Fibroblast of mammary gland (primary cell): Measurements from ENCODE around the gene KCNIP4.

ENCODE experiments used
- DNase-seq: peaks from one replicate; pipeline ENCODE4 v3.0.0-alpha.2; 2010; ENCODE audit warnings: low read depth
- H3K4me3 ChIP-seq: 2 replicates; pipeline ENCODE4 v1.5.1; 2011; ENCODE audit warnings: low read depth, mild to moderate bottlenecking, low read length, moderate library complexity; ENCODE audit not compliant: control insufficient read depth
- CTCF ChIP-seq: conservative IDR thresholded peaks from 2 replicates; pipeline ENCODE4 v1.5.1; 2011; ENCODE audit warnings: low read depth, low read length, inconsistent platforms; ENCODE audit not compliant: control insufficient read depth, insufficient read depth

KCNIP4 gene

DNA sequence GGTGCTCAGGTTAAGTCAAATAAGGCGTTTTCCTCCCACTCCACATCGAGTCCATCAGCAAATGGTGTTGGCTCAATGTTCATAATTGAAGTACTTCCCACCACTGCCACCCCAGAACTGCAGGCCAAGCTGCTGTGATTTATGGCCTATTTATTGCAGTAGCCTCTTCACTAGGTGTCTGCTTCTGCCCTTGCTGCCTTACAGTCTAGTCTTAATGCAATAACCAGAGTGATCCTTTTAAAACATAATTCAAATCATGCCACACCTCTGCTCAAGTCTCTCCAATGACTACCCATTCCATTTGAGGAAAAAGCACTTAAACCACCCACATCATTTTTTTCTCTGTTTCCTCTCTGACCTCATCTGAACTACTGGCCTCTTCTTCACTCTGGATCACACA lies 220.3 kb downstream of the KCNIP4 start:
- no peak for TF ChIP-seq CTCF
- no peak overlapping the region for H3K4me3 ChIP-seq
- DNase-seq = no peak

DNA sequence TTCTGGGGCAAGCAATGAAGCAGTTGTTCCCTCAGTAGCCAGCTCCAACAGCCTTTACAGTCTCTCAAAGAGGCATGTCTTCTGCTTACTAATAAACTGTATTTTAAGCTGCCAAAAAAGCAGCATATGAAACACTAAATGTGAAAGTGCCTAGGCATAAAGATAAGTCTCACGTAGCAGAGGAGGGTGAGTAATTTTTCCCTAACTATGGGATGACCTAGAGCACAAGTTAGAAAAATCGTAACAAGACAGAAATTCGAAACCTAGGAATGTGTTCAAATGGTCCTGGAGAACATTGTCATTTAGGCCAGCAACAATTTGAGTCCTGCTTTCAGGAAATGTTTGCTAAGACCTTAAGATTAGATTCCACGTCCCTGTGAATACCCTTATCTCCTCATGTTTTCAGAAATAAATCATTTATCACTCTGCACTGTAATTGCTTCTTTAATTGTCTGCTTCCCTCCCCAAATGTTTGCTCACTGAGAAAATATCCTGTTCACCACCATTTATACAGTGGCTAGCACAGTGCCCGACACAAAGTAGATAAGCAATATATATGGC lies 222.2 kb downstream of the KCNIP4 start:
- no peak overlapping the region for H3K4me3 ChIP-seq
- TF ChIP-seq CTCF = no peak

GRCh38 chr4:21722157-21722839 lies 226.3 kb downstream of the KCNIP4 start:
- DNase-seq = no peak
- no peak for TF ChIP-seq CTCF
- no peak overlapping the region for H3K4me3 ChIP-seq

More for the DNA sequence above, 222.2 kb downstream of the KCNIP4 start:
- DNase-seq = peak; percentile 15

DNA sequence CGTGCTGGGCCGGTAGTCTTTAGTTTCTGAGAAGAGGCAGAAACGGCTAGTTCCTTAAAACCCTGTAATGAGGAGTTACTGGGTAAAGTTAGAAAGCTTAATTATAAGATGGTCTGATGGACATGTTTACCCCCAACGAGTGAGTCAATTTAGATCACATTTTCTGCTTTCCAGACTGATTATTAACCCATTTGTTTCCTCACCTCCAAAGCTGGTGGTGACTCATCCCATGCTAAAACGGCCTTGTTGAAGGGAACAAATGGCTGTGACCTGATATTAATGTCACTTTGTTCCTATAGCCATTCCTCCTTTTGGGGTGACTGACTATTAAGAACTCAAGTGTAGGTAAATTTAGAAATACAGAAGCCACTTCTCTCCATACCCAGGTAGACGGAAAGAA lies 232.0 kb downstream of the KCNIP4 start:
- no peak overlapping the region for H3K4me3 ChIP-seq
- TF ChIP-seq CTCF = no peak
- no peak for DNase-seq

GRCh38 chr4:21710179-21710835 lies 238.3 kb downstream of the KCNIP4 start:
- TF ChIP-seq CTCF = no peak
- DNase-seq = no peak
- H3K4me3 ChIP-seq = no peak overlapping the region

GRCh38 chr4:21709761-21710160 lies 238.8 kb downstream of the KCNIP4 start:
- DNase-seq = no peak
- TF ChIP-seq CTCF = no peak
- no peak overlapping the region for H3K4me3 ChIP-seq
